Fibroblast of peridontal ligament (primary cell): Measurements from ENCODE around the gene NT5C.
A peak's percentile ranks its signal among the peaks of the same experiment; 100 is the strongest.
"Not testable (repeated sequence)": the region's sequence is repeated elsewhere in the genome, so short reads cannot be mapped to it uniquely, and the experiment has no call there.

Experiments used
- DNase-seq: peaks from one replicate; pipeline ENCODE4 v3.0.0-alpha.2; 2010; ENCODE audit errors: extremely low read depth

NT5C gene

GRCh38 chr17:75144816-75145512, 13.4 kb upstream of the NT5C start:
- DNase-seq, result no peak

DNA sequence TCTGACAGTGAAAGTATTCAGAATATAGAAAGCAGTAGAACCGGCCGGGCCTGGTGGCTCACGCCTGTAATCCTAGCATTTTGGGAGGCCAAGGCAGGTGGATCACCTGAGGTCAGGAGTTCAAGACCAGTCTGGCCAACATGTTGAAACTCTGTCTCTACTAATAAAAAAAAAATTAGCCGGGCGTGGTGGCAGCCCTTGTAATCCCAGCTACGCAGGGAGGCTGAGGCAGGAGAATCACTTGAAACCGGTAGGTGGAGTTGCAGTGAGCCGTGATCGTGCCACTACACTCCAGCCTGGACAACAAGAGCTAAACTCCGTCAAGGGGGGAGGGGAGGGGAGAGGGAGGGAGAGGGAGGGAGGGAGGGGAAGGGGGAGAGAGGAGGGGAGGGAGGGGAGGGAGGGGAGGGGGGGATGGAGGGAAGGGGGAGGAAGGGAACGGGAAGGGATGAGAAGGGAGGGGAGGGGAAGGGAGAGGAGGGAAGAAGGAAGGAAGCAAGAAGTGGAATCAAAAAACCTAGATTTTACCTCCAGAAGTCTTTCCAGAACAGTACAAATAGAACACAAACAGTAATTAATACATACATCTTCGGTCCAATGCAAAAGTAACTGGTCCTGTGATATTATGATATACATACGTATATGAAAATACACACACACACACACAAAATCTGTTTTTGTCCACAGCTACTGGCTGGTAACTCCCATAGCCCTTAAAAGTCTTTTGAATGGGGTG, 10.9 kb upstream of the NT5C start:
- DNase-seq, result no peak

- no peak for DNase-seq
Observed at GRCh38 chr17:75138519-75138918, 7.0 kb upstream of the NT5C start.

GRCh38 chr17:75137762-75138161, 6.2 kb upstream of the NT5C start:
- DNase-seq, result not testable (repeated sequence)

DNA sequence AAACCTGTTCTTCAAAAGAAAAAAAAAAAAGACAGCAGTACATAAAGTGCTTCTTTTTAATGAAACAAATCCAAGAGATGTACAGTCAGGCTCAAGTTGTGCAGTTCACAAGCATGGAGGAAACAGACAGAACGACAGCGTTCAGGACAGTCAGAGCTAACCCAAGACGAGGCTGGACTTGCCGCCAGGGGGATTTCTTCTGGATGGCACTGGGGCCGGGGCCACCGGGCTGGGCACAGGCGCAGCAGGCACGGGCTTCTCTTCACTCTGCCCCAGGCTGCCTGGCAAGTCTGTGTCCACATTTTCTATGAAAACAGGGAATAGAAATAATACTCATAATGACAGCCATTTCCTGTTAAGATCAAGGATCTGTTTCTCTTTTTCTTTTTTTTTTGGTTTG, 4.4 kb upstream of the NT5C start:
- DNase-seq, result no peak

DNA sequence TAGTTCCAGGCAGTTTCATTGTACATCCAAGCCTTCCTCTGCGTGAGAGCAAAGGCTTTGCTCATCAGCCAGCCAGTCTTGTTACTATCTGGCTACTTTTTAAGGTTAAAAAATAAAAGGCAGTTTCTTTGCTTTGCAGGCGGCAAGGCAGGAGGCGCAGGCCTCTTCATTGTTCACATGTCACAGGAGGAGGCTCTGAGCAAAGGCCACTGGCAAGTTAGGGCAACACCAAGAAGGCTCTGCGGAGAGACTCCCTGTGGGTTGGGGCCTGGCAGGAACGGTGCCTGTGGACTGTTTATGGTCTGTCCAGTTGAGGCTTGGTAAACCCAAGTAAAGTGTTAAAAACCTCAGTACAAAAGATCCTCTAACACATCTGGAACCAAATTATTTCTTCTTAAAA, 3.9 kb upstream of the NT5C start:
- DNase-seq, result no peak

- DNase-seq, result not testable (repeated sequence)
Observed at GRCh38 chr17:75133607-75134347, 2.2 kb upstream of the NT5C start.

- DNase-seq, result no peak
Observed at GRCh38 chr17:75133001-75133400, 1.5 kb upstream of the NT5C start.

- DNase-seq, result not testable (repeated sequence)
Observed at GRCh38 chr17:75132018-75133000, 767 bp upstream of the NT5C start.

- peak; percentile 44 for DNase-seq
Observed at GRCh38 chr17:75130632-75131277, 787 bp downstream of the NT5C start.

- no peak for DNase-seq
Observed at GRCh38 chr17:75130059-75130631, 1.4 kb downstream of the NT5C start.

DNA sequence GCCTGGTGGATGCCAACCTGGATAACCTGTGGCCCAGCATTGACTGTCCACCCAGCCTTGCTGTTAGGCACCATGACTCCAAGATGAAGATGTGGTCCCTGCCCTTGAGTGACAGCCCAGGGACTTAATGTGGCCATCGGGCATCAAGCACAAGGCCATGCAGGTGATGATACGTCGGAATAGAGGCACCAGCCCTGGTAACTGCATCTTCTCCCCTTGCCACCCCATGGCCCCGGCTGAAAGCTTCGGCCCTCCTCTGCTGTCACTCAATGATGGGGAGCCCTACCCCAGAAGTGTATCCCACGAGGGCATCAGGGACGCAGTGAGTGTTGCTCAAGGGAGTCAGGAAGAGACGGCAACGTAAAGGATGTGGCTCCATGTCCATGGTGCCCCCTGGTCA, 2.0 kb downstream of the NT5C start:
- DNase-seq, result no peak

GRCh38 chr17:75128694-75129505, 2.6 kb downstream of the NT5C start:
- DNase-seq, result no peak

DNA sequence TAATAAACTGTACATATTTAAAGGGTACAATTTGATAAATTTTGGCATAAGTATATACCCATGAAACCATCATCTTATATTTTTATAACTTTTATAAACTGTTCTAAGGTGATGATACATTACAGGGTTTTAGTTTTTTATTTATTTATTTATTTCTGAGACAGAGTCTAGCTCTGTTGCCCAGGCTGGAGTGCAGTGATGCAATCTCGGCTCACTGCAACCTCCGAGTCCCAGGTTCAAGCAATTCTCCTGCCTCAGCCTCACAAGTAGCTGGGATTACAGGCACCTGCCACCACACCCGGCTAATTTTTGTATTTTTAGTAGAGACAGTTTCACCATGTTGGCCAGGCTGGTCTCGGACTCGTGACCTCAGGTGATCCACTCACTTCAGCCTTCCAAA, 3.6 kb downstream of the NT5C start:
- DNase-seq, result not testable (repeated sequence)

- DNase-seq, result no peak
Observed at GRCh38 chr17:75126954-75127353, 4.6 kb downstream of the NT5C start.

- DNase-seq, result no peak
Observed at GRCh38 chr17:75125984-75126383, 5.6 kb downstream of the NT5C start.

DNA sequence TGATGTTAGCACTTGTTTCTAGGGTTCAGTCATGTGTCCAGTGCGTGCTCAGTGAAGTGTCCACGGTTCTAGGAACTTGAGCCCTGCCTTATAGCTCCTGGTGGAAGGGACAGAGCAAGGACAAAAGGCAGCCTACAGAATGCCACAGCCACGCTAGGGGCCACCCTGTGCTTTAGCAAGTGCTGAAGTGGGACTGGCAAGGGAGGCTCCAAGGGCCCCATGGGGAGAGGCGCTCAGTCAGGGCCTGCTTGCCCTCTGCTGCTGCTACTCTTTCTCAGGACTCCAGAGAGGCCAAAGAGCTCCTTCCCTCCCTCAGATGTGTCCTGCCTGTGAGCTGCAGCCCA, 6.8 kb downstream of the NT5C start:
- no peak for DNase-seq

DNA sequence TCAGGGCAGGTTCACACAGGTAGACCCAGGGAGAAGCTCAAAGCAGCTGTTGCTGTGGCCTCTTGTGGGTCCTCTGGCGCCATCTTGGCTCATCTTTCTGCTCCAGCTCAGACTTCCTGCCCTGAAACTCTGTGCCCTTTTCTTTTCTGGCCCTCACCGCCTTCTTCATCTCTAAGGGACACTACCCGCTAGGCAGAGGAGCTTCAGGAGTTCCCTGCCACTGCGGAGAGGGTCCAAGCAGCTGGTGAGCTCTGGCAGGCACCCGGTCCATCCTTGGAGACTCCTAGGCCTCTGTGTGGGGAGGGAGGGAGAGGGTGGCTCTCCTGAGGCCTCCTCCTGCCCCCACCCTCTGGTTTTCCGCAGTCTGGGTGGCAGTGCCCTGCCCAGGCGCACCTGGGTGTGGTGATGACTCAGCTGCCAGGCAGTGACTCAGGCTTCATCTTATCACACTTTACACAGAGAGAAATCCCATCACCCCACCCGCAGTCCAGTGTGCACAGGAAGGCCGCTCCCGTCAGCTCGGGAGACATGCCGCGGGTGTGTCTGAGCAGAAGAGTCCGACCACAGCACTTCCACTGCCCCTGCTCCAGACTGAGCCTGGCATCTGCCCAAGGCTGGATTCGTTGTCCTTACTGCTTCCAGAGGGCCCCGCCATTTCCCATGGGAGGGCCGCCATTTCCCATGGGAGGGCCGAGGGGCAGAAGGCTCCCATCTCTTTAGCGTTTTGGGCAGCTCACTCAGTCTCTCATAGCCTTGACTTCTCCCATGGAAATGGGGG, 7.3 kb downstream of the NT5C start:
- no peak for DNase-seq

- DNase-seq, result no peak
Observed at GRCh38 chr17:75118307-75118706, 13.2 kb downstream of the NT5C start.
